SKM-1 treated with dmso at 0.1 percent for 144 hours (cell line): ENCODE results near the gene CCR7.

ENCODE experiments used
- DNase-seq: peaks from one replicate; lab custom pipeline; 2025; ENCODE audit not compliant: unreplicated experiment; lab: John Stamatoyannopoulos, UW

Gene CCR7

GRCh38 chr17:40519089-40519775 lies 46.0 kb downstream of the CCR7 start:
- DNase-seq, result no peak

GRCh38 chr17:40518401-40519088 lies 46.7 kb downstream of the CCR7 start:
- no peak for DNase-seq

GRCh38 chr17:40517981-40518380 lies 47.3 kb downstream of the CCR7 start:
- DNase-seq, result no peak

GRCh38 chr17:40517286-40517662 lies 48.0 kb downstream of the CCR7 start:
- DNase-seq, result no peak

- no peak for DNase-seq
Observed at GRCh38 chr17:40516581-40517285, 48.5 kb downstream of the CCR7 start.

- DNase-seq, result no peak
Observed at GRCh38 chr17:40515491-40516041, 49.7 kb downstream of the CCR7 start.

GRCh38 chr17:40515011-40515410 lies 50.3 kb downstream of the CCR7 start:
- DNase-seq, result no peak

- DNase-seq, result no peak
Observed at GRCh38 chr17:40514013-40514875, 51.0 kb downstream of the CCR7 start.

- no peak for DNase-seq
Observed at GRCh38 chr17:40511667-40512220, 53.5 kb downstream of the CCR7 start.

GRCh38 chr17:40511136-40511535 lies 54.1 kb downstream of the CCR7 start:
- DNase-seq, result no peak

- DNase-seq, result no peak
Observed at GRCh38 chr17:40510328-40510648, 55.0 kb downstream of the CCR7 start.

GRCh38 chr17:40509626-40510327 lies 55.5 kb downstream of the CCR7 start:
- no peak for DNase-seq

GRCh38 chr17:40506786-40507185 lies 58.5 kb downstream of the CCR7 start:
- no peak for DNase-seq
